Measurements from ENCODE around the gene SNTG2. TPM values are rescaled to one million over a fixed set of nuclear protein-coding genes. Genes with fewer than 3 reads are reported as not detected.

SNTG2 gene
- total RNA-seq, 1 donor: under 0.01 TPM

GRCh38 chr2:960061-960736 lies 9.6 kb downstream of the SNTG2 start:
- no peak for DNase-seq (ENCODE audit: low read depth)
- TF ChIP-seq CTCF (IDR thresholded peaks at IDR 0.05; ENCODE audit: insufficient read depth, low read depth, low read length): no peak
- H3K4me3 ChIP-seq (ENCODE audit: low read depth, low read length): no peak overlapping the region

- DNase-seq (ENCODE audit: low read depth): no peak
- TF ChIP-seq CTCF (IDR thresholded peaks at IDR 0.05; ENCODE audit: insufficient read depth, low read depth, low read length): no peak
- H3K4me3 ChIP-seq (ENCODE audit: low read depth, low read length): no peak overlapping the region
These were observed 11.1 kb downstream of the SNTG2 start for GRCh38 chr2:961786-962185.

DNA sequence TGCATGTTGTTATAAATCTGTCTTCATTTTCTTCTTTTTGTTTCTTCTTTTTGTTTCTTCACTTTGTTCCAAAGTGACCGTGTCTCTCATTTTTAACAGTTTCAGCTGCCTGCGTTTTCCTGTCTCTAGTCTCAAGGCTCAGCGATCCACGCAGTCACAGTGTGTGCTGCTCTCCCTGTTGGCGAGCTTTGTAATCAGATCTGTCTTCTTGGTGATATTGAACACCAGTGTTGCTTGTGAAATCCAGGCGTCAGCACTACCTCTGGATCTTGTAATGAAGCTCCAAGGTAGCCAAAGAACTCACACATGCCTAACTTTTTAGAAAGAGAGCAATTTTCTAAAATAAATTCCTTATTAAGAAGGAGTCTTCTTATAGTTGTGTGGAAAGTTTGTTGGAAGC lies 13.2 kb downstream of the SNTG2 start:
- TF ChIP-seq CTCF (IDR thresholded peaks at IDR 0.05; ENCODE audit: insufficient read depth, low read depth, low read length): no peak
- DNase-seq (ENCODE audit: low read depth): no peak
- no peak overlapping the region for H3K4me3 ChIP-seq (ENCODE audit: low read depth, low read length)

- DNase-seq (ENCODE audit: low read depth): no peak
- no peak for TF ChIP-seq CTCF (IDR thresholded peaks at IDR 0.05; ENCODE audit: insufficient read depth, low read depth, low read length)
- no peak overlapping the region for H3K4me3 ChIP-seq (ENCODE audit: low read depth, low read length)
These were observed 13.9 kb downstream of the SNTG2 start for GRCh38 chr2:964562-964961.

DNA sequence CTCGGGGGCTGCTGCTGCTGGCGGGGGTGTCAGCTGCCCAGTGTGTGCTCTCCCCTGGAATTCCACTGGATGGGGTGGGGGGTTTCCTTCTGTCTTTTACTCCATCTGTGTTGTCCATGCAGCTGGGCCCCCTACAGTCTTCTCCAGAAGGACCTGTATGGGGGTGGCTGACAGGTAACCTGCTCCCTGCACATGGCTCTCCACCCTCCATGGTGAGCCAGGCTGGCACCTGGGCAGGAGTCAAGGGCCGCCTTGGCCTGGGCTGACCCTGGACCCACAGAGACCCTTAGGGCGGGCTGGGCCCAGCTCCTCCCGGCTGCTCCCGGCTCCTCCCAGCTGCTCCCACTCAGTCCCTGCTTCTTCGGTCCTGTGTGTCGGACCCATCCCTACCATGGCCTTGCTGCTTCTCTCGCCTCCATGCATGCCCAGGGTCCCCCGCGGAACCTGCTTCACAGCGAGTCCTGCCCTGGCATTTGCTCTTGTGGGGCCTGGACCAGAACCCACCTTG lies 15.0 kb downstream of the SNTG2 start:
- TF ChIP-seq CTCF (IDR thresholded peaks at IDR 0.05; ENCODE audit: insufficient read depth, low read depth, low read length): no peak
- H3K4me3 ChIP-seq (ENCODE audit: low read depth, low read length): no peak overlapping the region
- DNase-seq (ENCODE audit: low read depth): no peak

DNA sequence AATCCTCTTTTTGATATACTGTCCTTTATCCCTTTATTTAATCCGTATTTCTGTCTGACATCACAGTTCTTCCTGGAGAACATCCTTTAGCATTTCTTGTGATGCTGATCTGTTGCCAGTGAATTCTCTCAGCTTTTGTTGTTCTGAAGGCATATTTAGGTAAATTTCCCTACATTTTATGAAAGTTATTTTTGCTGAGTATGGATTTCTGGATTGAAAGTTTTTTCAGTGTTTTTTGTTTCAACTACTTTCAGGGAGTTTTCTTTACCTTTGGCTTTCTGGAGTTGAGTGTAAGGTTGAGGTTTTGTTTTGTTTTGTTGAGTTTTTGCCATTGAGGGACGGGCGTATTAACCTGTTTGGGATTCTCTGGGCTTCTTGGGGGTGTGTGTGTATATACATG lies 22.5 kb downstream of the SNTG2 start:
- H3K4me3 ChIP-seq (ENCODE audit: low read depth, low read length): no peak overlapping the region
- DNase-seq (ENCODE audit: low read depth): no peak
- TF ChIP-seq CTCF (IDR thresholded peaks at IDR 0.05; ENCODE audit: insufficient read depth, low read depth, low read length): no peak

DNA sequence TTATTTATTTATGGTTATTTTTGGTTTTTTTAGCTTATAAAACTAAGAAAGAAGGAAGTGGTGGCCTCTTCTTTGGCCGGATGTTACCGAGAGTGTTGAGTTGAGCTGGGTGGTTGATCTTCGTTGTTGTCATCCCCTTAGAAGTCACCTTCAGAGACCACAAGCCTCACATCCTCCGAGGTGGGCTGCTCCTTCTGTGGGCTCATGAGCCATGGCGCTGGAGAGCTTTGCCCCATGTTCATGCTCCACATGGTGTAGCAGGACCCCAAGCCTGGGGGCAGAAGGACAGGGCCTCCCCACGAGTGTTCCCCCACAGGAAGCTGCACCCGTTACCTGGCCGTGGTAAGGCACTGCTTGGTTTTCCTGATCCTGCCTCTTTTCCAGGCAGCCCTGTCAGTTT lies 23.4 kb downstream of the SNTG2 start:
- no peak for TF ChIP-seq CTCF (IDR thresholded peaks at IDR 0.05; ENCODE audit: insufficient read depth, low read depth, low read length)
- H3K4me3 ChIP-seq (ENCODE audit: low read depth, low read length): no peak overlapping the region
- no peak for DNase-seq (ENCODE audit: low read depth)
